PC-9 (cell line): ENCODE measurements around the gene GRIP1. TPM values are rescaled to one million over a fixed set of nuclear protein-coding genes. Genes with fewer than 3 reads are reported as not detected.
A peak's percentile ranks its signal among the peaks of the same experiment; 100 is the strongest.

Experiments
- BruUV-seq: library from RNA; stranded (reverse); fragments of 400-500 nt; replicated peaks from 2 replicates; lab custom pipeline; 2021; lab: Mats Ljungman, UMichigan
- CTCF ChIA-PET: fragments of 300-600 bp; sonication (Branson Sonifier 250); formaldehyde crosslinking; loops from one replicate; lab custom pipeline; 2022; ENCODE audit warnings: antibody characterized with exemption; lab: Charles Lee
- POLR2A ChIA-PET: fragments of 300-600 bp; sonication (Branson Sonifier 250); formaldehyde crosslinking; loops from one replicate; lab custom pipeline; 2022; ENCODE audit warnings: antibody characterized with exemption; ENCODE audit not compliant: unreplicated experiment; lab: Charles Lee
- DNase-seq, 2 experiments: peaks; one replicate each; pipeline versions ENCODE4 v3.0.0 to v3.0.0-alpha.2; 2015 to 2022; ENCODE audit warnings: mixed read lengths in 1 of 2
- H2AFZ ChIP-seq: fragments of 200-600 bp; sonication (generic); 2 replicates; pipeline ENCODE4 v1.8.1; 2017; ENCODE audit warnings: antibody characterized with exemption
- H3F3A ChIP-seq: fragments of 200-600 bp; sonication (generic); 2 replicates; pipeline ENCODE4 v1.8.1; 2017; ENCODE audit warnings: antibody characterized with exemption, mild to moderate bottlenecking, low read depth; ENCODE audit not compliant: insufficient read depth
- H3K27ac ChIP-seq: fragments of 200-600 bp; sonication (generic); 2 replicates; pipeline ENCODE4 v1.6.1; 2016; ENCODE audit warnings: mixed run types
- H3K27me3 ChIP-seq: fragments of 200-600 bp; sonication (generic); 2 replicates; pipeline ENCODE4 v1.6.1; 2016; ENCODE audit warnings: low read depth, mixed run types; ENCODE audit not compliant: insufficient read depth
- H3K36me3 ChIP-seq: fragments of 200-600 bp; sonication (generic); 2 replicates; pipeline ENCODE4 v1.6.1; 2016; ENCODE audit warnings: low read depth, mixed run types
- H3K4me1 ChIP-seq: fragments of 200-600 bp; sonication (generic); replicated peaks from 2 replicates; pipeline ENCODE4 v1.6.1; 2016; ENCODE audit warnings: mixed run types; ENCODE audit not compliant: insufficient read depth
- H3K4me2 ChIP-seq: fragments of 200-600 bp; sonication (generic); 2 replicates; pipeline ENCODE4 v1.6.1; 2017; ENCODE audit warnings: mixed run types
- H3K4me3 ChIP-seq: fragments of 200-600 bp; sonication (generic); 2 replicates; pipeline ENCODE4 v1.6.1; 2016; ENCODE audit warnings: mixed run types
- H3K79me2 ChIP-seq: fragments of 200-600 bp; sonication (generic); 2 replicates; pipeline ENCODE4 v1.6.1; 2017; ENCODE audit warnings: low read depth, mixed run types
- H3K9me2 ChIP-seq: fragments of 200-600 bp; sonication (generic); 2 replicates; pipeline ENCODE4 v1.8.1; 2017; ENCODE audit warnings: mild to moderate bottlenecking; ENCODE audit not compliant: insufficient read depth
- H3K9me3 ChIP-seq: fragments of 200-600 bp; sonication (generic); 2 replicates; pipeline ENCODE4 v1.8.1; 2016; ENCODE audit warnings: low read depth; ENCODE audit not compliant: insufficient read depth
- H4K20me1 ChIP-seq: fragments of 200-600 bp; sonication (generic); 2 replicates; pipeline ENCODE4 v1.8.1; 2017; ENCODE audit not compliant: insufficient read depth
- EZH2 ChIP-seq: fragments of 200-600 bp; sonication (generic); IDR thresholded peaks from 2 replicates; pipeline ENCODE4 v1.8.0; 2017; ENCODE audit warnings: antibody characterized with exemption, low read depth
- intact Hi-C: fragments of 100-400 bp; cut with micrococcal nuclease; formaldehyde crosslinking; loops from one replicate; pipeline ENCODE4 v1.10.0; 2022; ENCODE audit not compliant: unreplicated experiment
- total RNA-seq: library from RNA; stranded (reverse); gene quantifications from 2 replicates; pipeline ENCODE4 v1.2.3, GENCODE V29; 2021
- TF ChIP-seq, protein P1 (sequence below): fragments of 200-600 bp; sonication (generic); conservative IDR thresholded peaks from 2 replicates; pipeline ENCODE4 v1.6.1; 2017; ENCODE audit warnings: mixed run types, antibody characterized with exemption, mild to moderate bottlenecking, moderate library complexity

Gene GRIP1
- total RNA-seq, 1 experiment from 2014 or later: 16.0 TPM

DNA sequence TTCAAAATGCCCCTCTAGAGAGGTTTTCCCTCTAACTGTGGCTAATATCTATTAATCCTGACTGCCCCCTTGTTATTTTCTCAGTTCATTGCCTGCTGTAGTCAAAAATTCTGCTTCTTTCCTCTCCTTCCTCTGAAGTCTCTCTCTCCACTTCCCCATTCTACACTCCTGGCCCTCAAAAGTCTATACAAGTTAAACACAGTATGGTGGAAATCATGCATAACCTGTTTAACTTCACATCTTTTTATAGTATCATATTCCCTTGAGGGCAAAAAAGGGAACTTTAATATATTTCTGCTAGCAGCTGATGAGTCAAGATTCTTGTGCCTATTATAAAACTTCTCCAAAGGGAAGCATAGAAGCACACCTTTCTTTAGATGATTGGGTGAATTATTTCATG, 16.7 kb downstream of the GRIP1 start:
- H3K79me2 ChIP-seq: no peaks in the 10 kb centered on the region
- CTCF ChIA-PET: no interaction called here
- no TSS peak for BruUV-seq
- H3K9me2 ChIP-seq: no peaks in the 10 kb centered on the region
- H3K4me1 ChIP-seq: peaks cover 31% of the 10 kb centered on the region
- H3F3A ChIP-seq: peaks cover 18% of the 10 kb centered on the region; the same call in 1 of the 2 replicates
- intact Hi-C loops: no loop called here
- H3K27me3 ChIP-seq: no peaks in the 10 kb centered on the region
- H4K20me1 ChIP-seq: no peaks in the 10 kb centered on the region
- POLR2A ChIA-PET: no interaction called here
- no peaks in the 10 kb centered on the region for H3K9me3 ChIP-seq
- no peak for TF ChIP-seq EZH2
- TF ChIP-seq, protein P1, sequence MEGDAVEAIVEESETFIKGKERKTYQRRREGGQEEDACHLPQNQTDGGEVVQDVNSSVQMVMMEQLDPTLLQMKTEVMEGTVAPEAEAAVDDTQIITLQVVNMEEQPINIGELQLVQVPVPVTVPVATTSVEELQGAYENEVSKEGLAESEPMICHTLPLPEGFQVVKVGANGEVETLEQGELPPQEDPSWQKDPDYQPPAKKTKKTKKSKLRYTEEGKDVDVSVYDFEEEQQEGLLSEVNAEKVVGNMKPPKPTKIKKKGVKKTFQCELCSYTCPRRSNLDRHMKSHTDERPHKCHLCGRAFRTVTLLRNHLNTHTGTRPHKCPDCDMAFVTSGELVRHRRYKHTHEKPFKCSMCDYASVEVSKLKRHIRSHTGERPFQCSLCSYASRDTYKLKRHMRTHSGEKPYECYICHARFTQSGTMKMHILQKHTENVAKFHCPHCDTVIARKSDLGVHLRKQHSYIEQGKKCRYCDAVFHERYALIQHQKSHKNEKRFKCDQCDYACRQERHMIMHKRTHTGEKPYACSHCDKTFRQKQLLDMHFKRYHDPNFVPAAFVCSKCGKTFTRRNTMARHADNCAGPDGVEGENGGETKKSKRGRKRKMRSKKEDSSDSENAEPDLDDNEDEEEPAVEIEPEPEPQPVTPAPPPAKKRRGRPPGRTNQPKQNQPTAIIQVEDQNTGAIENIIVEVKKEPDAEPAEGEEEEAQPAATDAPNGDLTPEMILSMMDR: no peak
- peak overlapping the region; percentile 55 for H3K27ac ChIP-seq
- H2AFZ ChIP-seq: 0 out of 2 replicates have a peak overlapping the region, but pooled peaks have one; percentile 26
- peak overlapping the region; percentile 18; the same call in 1 of the 2 replicates for H3K4me3 ChIP-seq
- peak in 1 of 2 experiments; percentile 86 for DNase-seq
- H3K36me3 ChIP-seq: no peaks in the 10 kb centered on the region
- peak overlapping the region; percentile 73 for H3K4me2 ChIP-seq

DNA sequence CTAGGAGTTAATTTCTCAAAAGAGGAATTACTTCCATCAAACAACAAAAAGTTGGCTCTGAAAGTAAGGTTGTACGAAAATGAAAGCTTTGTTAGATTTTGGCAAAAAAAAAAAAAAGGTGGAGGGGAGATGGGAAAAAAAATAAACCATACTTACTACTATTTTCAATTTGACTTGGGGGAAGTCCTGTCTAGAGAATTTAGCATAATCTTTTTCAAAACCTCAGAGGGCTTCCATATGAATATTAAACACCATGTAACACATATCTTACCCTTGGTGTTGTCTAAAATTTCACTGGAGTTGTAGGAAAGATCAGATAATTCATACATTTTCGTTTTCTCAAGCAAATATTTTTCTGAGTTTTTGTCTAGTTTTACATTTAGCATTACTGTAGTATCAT, 17.5 kb downstream of the GRIP1 start:
- Histone ChIP-seq H3K4me3 (no peak overlapping the region), H2AFZ (no peak overlapping the region), H3F3A (peaks cover 18% of the 10 kb centered on the region; the same call in 1 of the 2 replicates), H3K9me3 (no peaks in the 10 kb centered on the region), H3K27me3 (no peaks in the 10 kb centered on the region), H3K9me2 (no peaks in the 10 kb centered on the region), H3K79me2 (no peaks in the 10 kb centered on the region), H3K27ac (no peak overlapping the region), H4K20me1 (no peaks in the 10 kb centered on the region), H3K4me2 (peak overlapping the region; percentile 73), H3K36me3 (no peaks in the 10 kb centered on the region), H3K4me1 (peaks cover 31% of the 10 kb centered on the region)
- intact Hi-C loops: no loop called here
- no TSS peak for BruUV-seq
- DNase-seq: no peak
- POLR2A ChIA-PET: no interaction called here
- no peak for TF ChIP-seq EZH2
- TF ChIP-seq, protein P1: no peak
- CTCF ChIA-PET: no interaction called here

DNA sequence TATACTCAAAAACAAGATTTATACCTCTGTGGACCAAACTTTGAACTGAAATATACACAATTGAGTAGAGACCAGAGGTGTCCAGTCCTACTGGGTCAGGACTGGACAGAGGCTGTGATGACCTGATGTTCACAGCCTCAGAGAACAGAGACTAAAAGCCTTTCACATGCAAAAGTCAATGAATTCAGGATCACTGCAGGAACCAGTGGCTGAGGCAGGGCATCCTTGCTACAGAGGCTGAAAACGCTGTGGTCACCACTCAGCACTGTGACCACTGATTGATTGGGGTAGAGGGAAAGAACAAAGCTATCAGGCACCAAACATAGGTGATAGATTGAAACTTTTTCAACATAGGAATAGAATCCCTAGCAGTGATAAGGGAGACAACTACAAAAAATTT, 25.1 kb downstream of the GRIP1 start:
- intact Hi-C loops: no loop called here
- Histone ChIP-seq H3K27me3 (no peaks in the 10 kb centered on the region), H3K79me2 (no peaks in the 10 kb centered on the region), H3K36me3 (no peaks in the 10 kb centered on the region), H3K4me1 (no peaks in the 10 kb centered on the region), H3K4me2 (no peak overlapping the region), H3K27ac (no peak overlapping the region), H4K20me1 (no peaks in the 10 kb centered on the region), H3F3A (no peaks in the 10 kb centered on the region), H3K9me3 (no peaks in the 10 kb centered on the region), H2AFZ (no peak overlapping the region), H3K4me3 (no peak overlapping the region), H3K9me2 (no peaks in the 10 kb centered on the region)
- TF ChIP-seq, protein P1: no peak
- TF ChIP-seq EZH2: no peak
- DNase-seq: no peak
- CTCF ChIA-PET: no interaction called here
- BruUV-seq: no TSS peak
- POLR2A ChIA-PET: interaction anchor here (0.6 kb wide), 1 partner anchor 733 kb away, joined by 3 read pairs; no protein-coding TSS in a partner anchor
